Putamen (tissue), 1 donor: Measurements from ENCODE around the gene ZSCAN30.
A peak's percentile ranks its signal among the peaks of the same experiment; 100 is the strongest.

ENCODE experiments used
- DNase-seq: peaks from one replicate; pipeline ENCODE4 v3.0.0-alpha.2; 2016; ENCODE audit warnings: low spot score

ZSCAN30 gene

GRCh38 chr18:35278969-35279368 is 11.1 kb downstream of the ZSCAN30 start:
- DNase-seq, result no peak

GRCh38 chr18:35278085-35278484 is 11.9 kb downstream of the ZSCAN30 start:
- no peak for DNase-seq

- DNase-seq, result no peak
These were observed 12.4 kb downstream of the ZSCAN30 start for GRCh38 chr18:35277633-35278032.

- no peak for DNase-seq
These were observed 13.8 kb downstream of the ZSCAN30 start for GRCh38 chr18:35276267-35276666.

- no peak for DNase-seq
These were observed 18.4 kb downstream of the ZSCAN30 start for GRCh38 chr18:35271656-35272055.

GRCh38 chr18:35268821-35269220 is 21.2 kb downstream of the ZSCAN30 start:
- no peak for DNase-seq

- DNase-seq, result no peak
These were observed 22.2 kb downstream of the ZSCAN30 start for GRCh38 chr18:35267809-35268208.

- DNase-seq, result peak; percentile 84
These were observed 22.8 kb downstream of the ZSCAN30 start for GRCh38 chr18:35267161-35267651.

- no peak for DNase-seq
These were observed 25.6 kb downstream of the ZSCAN30 start for GRCh38 chr18:35264409-35264808.

- DNase-seq, result no peak
These were observed 33.1 kb downstream of the ZSCAN30 start for GRCh38 chr18:35256947-35257346.

GRCh38 chr18:35253655-35254287 is 36.3 kb downstream of the ZSCAN30 start:
- no peak for DNase-seq

GRCh38 chr18:35252466-35252865 is 37.6 kb downstream of the ZSCAN30 start:
- DNase-seq, result no peak

GRCh38 chr18:35248429-35248828 is 41.6 kb downstream of the ZSCAN30 start:
- DNase-seq, result no peak

GRCh38 chr18:35247412-35248249 is 42.4 kb downstream of the ZSCAN30 start:
- no peak for DNase-seq

GRCh38 chr18:35246831-35247230 is 43.2 kb downstream of the ZSCAN30 start:
- no peak for DNase-seq

- DNase-seq, result no peak
These were observed 44.2 kb downstream of the ZSCAN30 start for GRCh38 chr18:35245719-35246317.

- no peak for DNase-seq
These were observed 45.4 kb downstream of the ZSCAN30 start for GRCh38 chr18:35244671-35245070.

GRCh38 chr18:35242426-35242825 is 47.6 kb downstream of the ZSCAN30 start:
- no peak for DNase-seq

GRCh38 chr18:35241448-35241804 is 48.6 kb downstream of the ZSCAN30 start:
- no peak for DNase-seq

GRCh38 chr18:35240664-35241447 is 49.2 kb downstream of the ZSCAN30 start, which contains the start of gene ZNF397:
Gene ZNF397 (plus strand): TSS chr18:35241034. CDS start chr18:35242471, 1,437 bp downstream.
- peak; percentile 97 for DNase-seq

GRCh38 chr18:35239314-35239713 is 50.7 kb downstream of the ZSCAN30 start:
- no peak for DNase-seq
